ENCODE data around the gene CFAP298.
"Not testable (repeated sequence)": the region's sequence is repeated elsewhere in the genome, so short reads cannot be mapped to it uniquely, and the experiment has no call there.

CFAP298 gene, protein sequence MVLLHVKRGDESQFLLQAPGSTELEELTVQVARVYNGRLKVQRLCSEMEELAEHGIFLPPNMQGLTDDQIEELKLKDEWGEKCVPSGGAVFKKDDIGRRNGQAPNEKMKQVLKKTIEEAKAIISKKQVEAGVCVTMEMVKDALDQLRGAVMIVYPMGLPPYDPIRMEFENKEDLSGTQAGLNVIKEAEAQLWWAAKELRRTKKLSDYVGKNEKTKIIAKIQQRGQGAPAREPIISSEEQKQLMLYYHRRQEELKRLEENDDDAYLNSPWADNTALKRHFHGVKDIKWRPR

DNA sequence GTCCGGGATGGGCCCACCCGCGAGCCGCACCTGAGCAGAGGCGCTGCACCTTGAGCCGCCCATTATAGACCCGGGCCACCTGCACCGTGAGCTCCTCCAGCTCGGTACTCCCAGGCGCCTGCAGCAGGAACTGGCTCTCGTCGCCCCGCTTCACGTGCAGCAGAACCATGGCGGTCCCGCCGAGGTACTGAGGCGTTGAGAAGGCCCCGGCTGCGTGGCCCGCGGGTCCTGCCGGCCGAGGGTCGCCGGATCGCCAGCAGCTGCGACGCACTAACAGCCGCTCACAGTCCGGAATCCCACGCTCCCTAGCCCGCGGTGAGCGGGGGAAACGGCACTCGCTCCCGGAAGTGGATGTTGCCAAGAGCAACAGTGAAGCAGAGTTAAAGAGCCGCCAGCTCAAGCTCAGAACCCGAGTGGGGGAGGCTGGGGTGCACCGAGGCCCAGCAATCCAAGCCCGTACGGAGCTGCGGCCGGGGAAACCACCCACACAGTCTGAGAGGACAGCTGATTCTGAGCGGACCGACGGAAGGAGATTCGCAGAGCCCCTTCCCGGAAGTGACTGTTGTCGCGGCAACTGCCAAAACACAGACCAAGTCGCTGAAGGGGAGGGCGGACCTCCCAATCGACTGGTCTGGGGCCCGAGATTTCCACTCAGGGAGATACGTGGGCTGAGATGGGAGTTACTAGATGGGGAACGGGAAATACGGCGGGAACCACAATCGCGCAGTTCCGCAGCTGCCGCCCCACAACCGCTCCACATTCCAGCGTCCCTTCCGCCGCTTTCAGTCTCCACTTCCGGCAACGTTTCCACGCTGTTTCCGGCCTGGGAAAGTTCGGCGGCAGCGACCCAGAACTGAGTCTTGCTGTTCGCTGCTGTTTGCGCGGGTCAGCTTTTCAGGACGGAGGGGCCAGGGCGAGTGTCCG is at the start of gene CFAP298:
CFAP298 (minus strand) TSS at position 303 of the 924 bp plus-strand sequence; CDS start at position 169, 134 bp downstream.
- peak; percentile 70 to 73 for DNase-seq

DNA sequence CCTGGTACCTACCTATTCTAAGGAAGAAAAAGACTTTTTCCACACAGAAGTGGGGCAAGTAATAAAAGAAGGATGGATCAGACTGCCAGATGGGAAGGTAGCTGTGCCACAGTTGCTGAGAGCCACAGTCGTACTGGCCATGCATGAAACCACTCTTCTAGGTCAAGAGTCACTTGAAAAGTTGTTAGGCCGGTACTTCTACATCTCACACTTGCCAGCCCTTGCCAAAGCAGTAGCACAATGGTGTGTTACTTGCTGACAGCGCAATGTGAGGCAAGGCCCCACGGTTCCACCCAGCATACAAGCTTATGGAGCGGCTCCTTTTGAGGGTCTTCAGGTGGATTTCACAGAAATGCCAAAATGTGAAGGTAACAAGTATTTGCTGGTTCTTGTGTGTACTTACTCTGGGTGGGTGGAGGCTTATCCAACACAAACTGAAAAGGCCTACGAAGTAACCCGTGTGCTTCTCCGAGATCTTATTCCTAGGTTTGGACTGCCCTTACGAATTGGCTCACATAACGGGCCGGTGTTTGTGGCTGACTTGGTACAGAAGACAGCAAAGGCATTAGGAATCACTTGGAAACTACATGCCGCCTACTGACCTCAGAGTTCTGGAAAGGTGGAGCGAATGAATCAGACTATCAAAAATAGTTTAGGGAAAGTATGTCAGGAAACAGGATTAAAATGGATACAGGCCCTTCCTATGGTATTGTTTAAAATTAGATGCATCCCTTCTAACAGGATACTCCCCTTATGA is 49.0 kb upstream of the CFAP298 start:
- DNase-seq: not testable (repeated sequence)

DNA sequence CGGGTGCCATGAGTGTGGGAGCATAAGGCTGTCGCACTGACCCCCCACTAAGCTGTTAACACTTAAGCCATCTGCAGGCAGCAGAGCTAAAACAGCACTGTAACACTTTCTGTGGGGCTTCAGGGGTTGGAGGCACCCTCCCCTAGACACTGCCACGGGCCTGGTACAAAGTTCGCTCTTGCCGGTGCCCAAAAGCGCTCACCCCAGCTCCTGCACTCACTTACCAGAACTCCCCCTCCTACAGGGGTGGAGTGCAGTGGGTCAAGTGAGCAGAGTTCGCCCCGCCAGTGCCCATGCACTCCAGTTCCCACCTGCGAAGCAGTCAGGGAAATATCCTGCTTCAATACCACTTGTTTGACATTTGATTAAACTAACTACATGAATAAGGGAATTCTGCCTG is 46.3 kb upstream of the CFAP298 start:
- DNase-seq: no peak

DNA sequence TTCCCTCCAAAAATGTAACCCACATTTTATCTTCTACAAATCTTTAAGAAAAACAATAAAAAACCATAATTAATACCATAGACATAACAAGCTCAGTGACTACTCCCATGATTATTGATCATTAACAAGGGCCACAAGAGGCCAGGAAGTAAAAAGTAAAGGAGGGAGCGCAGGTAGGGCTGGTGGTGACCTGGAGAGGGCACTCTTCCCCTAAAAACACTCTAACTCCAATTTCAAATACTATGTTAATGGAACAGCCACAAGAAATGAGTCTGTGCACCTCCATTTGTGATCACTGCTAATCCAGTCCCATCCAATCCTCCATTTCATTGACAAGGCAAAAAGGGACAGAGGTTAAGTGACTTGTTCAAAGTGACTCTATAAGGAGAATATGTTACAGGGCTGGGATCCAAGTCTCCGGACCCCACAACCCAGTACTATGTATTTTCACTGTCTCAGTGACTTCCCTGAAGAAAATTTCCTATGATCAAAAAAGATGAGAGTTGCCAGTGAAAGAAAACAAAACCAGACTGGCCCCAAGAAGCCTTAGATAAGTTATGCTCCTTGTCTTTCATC is 41.2 kb upstream of the CFAP298 start:
- no peak for DNase-seq

DNA sequence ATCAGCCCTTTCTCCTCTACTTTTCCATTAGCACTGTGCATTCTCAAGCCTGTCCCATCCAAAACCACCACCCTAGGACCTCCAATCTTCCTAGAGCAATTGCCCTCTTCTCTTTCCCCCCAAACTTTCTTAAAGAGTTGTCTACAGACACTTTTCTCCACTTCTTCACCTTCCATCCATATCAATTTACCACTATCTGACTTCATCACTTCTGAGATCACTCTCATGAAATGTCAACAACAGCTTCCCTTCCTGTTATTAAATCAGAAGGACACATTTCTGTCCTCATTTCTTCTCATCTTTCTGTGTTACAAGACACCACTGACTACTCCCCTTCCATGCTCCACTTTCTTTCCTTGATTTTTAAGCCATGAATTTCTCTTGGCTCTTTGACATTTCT is 36.0 kb upstream of the CFAP298 start:
- DNase-seq: no peak

DNA sequence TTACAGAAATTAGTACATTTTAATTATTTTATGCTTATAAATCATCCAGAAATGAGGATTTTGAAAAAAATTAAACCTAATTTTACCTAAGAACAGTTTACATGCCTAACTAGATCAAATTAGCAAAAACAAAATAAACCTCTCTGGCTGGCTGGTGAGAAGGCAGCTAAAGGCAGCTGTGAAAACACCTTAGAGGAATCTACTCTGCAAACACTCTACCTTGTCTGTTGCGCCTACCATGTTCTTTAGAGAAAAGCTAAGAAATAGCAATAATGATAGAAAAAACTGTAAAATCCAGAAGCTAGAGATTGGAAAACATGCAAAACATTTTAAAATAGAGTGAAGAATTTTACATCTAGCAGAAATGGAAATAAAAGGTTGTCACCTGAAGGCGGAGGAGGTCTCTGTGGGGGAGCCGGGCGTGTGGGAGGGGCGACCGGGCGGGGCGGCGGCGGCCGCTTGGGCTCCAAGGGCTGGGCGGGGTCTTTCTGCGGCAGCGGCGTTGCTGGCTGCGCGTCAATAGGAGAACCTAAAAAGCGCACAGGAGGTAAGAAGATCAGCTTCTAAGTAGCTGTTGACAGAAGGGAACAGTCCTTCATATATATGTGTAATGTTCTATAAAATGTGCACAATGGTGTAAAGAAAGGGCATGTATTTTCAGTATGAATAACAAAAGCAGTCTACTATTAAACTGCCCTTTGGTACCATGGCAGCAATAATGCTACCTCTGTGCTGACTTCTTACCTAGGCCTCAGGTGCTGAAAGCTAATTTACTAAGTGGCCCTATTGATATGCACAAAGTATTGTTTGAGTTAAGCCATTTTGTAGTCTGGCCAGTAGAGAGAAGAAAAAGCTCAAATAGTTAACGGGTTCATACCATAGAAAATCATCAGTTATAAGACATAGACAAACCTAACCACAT is 33.3 kb upstream of the CFAP298 start:
- no peak for DNase-seq

DNA sequence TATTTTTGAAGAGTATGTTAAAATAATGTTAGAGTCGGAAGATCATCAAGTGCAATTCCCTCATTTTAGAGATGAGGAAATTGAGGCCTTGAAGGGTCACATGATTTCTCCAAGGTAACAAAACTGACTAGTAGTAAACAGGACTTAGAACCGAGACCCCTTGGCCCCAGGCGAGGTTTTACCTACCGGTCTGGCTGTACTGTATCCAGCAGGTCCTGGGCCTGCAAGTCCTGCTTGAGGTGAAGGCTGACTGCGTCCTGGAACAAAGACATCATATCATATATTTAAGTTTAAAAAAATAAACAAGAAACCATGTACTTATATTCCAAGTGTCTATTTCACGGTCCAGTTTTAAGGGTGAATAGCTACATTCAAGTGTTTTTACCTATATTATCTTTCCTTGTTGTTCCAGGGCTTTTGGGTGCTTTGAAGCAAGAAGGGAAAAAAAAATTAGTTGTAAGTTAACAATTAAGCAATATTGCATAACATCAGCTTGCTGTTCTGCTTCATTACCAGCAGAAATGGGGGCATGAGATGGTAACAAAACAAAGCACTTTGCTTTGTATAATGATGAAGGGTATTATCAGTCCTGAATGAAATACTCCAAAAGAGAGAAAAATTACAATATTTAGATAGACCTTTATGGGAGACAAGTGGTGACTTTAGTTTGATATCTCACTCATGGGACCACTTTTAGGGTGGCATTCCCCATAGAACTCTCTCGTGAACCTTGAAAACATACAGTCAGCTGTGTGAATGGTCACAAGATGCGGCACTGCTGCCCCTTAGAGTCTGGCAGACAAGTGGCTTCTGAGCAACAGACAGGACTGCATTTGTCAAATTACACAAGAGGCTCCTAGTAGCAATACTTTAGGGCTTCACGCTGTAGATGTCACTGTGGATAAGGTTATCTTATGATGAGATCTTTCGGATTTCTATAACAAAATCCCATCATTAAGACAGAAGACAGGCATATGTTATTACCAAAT is 29.8 kb upstream of the CFAP298 start:
- no peak for DNase-seq

DNA sequence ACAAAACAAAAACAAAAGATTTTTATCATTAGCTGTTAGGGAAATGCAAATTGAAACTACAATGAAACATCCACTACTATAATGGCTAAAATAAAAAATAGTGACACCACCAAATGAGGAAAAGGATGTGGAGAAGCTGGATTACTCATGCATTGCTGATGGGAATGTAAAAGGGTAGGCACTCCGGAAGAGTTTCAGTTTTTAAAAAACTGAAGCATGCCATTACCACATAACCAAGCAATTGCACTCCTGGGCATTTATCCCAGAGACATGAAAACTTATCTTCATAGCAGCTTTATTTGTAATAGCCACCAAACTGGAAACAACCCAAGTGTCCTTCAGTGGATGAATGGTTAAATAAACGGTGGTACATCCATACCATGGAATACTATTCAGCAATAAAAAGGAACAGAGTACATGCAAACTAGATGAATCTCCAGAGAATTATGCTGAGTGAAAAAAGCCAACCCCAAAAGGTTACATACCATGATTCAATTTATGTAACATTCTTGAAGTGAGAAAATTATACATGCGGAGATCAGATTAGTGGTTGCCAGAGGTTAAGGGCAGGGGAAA is 14.5 kb upstream of the CFAP298 start:
- no peak for DNase-seq

DNA sequence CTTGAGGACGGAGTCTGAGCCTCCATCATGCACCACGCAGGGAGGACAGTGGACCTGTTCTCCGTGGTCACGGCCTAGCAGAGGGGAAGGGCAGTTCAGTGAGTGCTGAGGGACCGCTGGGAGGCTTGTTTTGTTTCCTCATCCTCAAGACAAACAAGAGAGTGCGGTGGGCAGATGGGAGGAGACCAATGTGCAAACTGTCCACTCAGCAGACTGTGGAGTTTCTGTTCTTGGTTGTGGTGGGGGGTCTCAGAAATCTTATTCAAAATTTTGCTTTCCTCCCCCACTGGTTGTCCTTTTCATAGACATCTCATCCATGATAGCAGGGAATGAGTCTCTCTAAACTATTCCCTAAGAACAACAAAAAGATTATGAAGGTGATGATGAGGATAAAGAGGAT is 6.0 kb upstream of the CFAP298 start:
- not testable (repeated sequence) for DNase-seq

DNA sequence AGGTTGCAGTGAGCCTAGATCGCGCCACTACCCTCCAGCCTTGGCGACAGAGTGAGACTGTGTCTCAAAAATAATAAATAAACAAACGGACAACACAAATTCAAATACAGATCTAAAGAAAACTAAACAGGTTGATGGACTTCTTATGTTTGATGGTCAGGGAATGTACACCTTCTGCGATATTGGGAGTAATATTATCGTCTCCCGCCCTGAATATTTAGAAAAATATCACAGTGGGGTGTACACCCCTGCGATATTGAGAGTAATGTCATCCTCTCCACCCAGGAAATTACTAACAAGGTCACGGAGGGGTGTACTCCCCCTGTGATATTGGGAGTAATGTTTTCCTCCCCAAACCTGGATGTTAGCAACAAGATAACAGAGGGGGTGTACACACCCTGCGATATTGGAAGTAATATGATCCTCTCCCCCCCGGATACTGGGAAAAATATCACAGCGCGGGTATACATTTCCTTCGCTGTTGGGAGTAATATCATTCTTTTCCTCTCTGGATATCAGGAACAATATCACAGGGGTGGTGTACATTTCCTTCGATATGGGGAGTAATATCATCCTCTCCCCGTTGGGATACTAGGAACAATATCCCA is 1.4 kb upstream of the CFAP298 start:
- DNase-seq: no peak

DNA sequence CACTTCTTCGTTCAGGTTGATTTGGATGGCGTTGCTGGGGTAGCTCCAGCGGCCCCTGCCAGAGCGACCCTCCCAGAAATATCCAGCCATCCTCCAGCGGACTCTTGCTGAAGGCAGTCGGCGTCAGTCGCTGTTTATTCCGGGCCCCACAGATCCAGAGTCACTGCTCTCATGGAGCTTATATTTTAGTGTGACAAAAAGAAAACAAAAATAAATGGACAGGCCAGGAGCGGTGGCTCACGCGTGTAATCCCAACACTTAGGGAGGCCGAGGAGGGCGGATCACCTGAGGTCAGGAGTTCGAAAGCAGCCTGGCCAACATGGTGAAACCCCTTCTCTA is 791 bp upstream of the CFAP298 start:
- no peak for DNase-seq

DNA sequence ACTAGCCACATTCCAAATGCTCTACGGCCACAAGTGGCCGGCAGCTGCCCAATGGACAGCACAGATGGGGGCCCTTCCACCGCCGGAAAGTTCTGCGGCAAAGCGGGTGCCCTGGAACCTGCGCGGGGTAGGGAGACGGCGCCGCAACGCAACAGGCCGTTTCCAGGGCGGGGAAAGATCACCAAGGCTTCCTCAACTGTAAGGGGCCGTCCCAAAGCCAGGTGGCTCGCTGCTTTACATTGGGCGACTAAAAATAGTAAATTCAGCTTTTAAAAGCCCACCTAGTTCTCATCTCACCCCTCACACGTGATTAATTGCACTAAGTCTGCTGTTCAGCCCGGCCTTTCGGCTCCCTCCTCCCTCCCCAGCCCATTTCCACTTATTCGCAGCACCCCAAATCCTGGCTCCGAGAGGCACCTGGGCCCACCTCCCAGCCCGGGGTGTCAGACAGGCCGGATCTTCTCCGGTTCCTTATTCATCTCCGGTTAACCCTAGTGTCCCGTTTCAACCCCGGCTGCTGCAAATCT is 643 bp downstream of the CFAP298 start:
- DNase-seq: no peak

DNA sequence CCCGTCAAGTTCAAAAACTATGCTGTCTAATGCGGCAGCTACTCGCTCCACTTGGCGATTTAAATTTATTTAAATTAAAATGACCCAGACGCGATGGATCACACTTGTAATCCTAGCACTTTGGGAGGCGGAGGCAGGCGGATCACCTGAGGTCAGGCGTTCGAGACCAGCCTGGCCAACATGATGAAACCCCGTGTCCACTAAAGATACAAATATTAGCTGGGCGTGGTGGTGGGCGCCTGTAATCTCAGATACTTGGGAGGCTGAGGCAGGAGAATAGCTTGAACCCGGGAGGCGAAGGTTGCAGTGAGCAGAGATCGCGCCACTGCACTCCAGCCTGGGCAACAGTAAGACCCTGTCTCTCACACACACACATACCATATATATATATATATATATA is 1.2 kb downstream of the CFAP298 start:
- not testable (repeated sequence) for DNase-seq

DNA sequence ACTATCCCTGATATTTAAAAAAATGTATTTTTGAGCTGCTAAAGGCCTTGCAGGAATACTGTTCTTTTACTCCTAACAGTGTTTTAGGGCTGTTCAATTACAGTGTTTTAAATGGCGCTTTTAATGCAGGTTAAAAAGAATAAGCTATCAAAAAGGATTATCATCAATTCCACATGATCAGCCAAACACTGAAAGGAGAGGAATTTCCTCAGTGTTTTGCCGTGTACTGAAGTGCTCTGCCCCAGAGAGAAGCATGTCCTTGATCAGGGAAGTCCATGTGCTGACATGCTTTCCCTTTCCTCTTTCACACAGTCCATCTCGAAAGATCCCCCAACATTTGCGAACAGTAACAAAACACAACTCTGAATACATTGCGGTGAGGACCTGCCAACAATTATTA is 3.3 kb downstream of the CFAP298 start:
- no peak for DNase-seq

DNA sequence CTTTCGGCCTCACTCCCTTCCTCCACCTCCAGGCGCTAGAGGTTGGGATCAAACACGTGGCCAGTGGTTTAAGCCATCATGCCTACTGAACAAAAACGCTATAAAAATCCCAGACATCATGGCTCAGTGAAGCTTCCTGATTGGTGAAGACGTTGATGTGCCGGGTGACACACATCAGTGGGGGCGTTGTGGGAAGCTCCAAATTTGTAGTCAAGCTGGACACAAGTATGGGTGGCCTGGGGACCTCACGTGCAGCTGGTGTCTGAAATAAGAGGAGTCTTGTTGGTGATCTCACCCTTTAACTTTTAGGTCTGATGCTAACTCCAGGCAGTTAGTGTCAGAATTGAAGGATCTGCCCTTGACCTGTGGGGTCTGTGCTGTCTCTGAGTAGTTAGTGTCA is 6.7 kb downstream of the CFAP298 start:
- DNase-seq: no peak

DNA sequence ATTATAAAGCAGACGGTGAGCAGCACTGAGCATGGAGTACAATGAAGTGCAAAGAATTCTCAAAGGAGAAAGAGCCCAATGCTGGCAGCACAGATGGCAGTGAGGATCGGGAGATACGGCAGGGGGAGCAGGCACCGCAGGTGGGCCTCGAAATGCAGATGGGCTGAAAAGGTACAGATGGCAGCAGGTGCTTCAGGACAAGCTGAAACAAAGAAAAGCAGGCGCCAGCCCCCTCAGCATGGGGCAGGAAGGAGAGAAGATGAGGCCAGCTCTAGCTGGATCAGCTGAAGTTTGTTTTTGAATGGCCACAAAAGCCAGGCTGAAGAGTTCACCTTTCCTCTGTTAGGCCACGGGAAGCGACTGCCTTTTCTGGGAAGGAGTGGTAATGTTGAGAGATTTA is 7.7 kb downstream of the CFAP298 start:
- no peak for DNase-seq

DNA sequence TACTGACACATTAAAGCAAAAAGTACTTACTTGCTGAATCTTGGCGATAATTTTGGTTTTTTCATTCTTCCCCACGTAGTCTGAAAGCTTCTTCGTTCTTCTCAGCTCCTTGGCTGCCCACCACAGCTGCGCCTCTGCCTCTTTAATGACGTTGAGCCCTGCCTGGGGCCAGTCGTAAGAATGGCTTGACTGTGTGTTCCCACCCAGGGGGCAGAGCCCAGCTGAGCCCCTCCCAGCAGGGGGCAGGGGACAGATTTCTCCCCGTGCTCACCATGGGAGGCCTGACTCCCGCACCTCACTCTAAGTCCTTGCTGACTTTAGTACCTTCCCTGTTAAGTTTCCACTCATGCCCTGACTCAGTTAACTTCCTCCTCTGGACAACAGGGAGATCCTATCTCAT is 9.0 kb downstream of the CFAP298 start:
- DNase-seq: no peak

DNA sequence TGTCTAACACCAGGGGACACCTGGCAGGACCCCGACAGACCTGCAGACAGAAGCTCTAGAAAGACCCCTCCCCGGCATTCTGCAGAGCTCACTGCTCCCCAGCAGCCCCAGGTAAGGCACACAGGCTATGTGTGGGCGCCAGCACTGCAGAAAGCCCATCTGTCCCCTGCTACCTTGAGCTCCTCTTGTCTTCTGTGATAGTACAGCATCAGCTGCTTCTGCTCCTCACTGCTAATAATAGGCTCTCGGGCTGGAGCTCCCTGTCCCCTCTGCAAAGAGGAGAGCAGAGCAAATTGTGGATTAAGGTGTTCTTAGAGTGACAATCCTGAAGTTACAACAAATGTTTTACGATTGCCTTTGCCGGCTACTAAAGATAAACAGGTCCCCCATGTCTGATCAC is 10.1 kb downstream of the CFAP298 start:
- no peak for DNase-seq

DNA sequence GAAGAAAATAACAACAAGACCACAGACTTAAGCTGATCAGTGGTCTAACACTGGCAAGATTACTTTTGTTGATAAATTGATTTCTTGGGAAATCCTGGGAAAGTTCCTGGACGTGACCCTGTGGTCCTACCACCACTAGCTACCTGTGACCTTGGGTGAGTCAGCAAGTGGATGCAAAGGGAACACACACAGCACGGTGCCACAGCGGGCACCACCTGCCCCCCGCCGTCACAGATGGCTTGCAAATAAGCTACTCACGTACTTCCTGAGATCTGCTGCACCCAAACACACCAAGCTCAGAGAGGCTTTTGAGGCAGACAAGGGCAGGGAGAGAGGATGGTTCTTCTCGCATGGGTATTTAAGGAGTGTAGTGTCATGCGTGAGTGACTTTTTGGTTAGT is 12.7 kb downstream of the CFAP298 start:
- no peak for DNase-seq

DNA sequence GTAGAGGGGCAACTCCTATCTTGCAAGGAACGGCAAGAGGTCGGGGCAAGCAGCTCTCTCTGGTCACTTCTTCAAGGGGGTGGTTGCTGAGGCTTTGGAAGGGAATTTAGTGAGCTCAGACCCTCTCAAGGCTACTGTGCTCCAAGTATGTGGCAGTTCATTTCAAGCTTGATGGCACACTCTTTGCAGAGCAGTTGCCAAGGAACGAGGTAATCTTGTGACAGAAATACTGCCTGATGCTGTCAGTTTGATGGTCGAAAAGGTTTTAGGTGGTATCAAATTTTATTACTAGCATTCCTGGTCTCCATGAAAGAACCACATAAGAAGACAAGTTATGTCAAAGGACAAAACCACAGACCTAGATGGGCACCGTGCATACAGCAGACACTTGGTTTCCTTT is 13.1 kb downstream of the CFAP298 start:
- no peak for DNase-seq
